ENCODE measurements around the gene CDC42EP3.

Gene CDC42EP3

DNA sequence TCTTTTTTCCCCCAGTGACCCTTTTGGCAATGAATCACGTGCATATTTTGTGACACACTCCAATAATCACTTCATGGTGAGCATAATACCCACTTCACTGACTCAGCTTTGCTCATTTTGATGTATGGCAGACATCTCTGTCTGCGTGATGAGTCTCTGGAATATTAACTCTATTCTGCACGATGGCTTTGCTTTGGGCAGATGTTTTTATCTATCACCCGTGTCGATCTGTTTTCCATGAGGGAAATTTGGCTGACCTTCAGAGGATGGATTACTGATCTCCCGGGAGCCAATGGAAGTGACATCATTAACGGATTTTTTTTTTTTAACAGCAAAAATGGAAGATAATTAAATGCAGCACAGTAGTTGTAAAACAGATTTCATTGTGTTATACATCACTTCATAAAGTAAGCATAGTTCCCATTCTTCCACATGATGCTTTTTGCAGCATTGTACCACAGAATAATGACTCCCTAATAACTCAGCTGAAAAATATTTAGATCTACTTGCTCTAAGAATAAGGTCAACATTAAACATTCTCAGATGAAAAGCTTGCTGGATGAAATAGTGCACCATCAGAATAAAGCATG, 29.8 kb downstream of the CDC42EP3 start:
- Mint-ChIP-seq H3K9me3 (peaks cover 5% of the 10 kb centered on the region), H3K4me3 (no peak overlapping the region), H3K27ac (no peak overlapping the region), H3K4me1 (ENCODE audit: low read depth) (peaks cover 19% of the 10 kb centered on the region), H3K27me3 (ENCODE audit: low read depth) (peaks cover 4% of the 10 kb centered on the region), H3K36me3 (ENCODE audit: low read depth) (peaks cover 40% of the 10 kb centered on the region)

DNA sequence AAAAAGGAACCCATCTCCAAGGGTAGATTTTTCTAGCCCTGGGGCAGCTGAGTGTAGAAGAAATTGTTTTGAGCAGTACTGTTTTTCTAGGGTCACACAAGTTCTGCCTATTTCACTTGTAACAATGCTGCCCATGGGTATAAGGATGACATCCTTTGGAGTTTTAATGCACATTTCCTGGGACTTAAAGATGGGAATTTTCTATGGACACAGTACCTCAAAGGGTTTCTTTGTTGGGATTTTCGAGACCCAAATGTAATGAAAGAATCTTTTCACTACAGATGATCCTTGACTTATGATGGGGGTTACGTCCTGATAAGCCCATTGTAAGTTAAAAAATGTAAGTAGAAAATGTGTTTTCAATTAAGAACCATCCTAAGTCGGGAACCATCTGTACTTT, 31.8 kb downstream of the CDC42EP3 start:
- Mint-ChIP-seq H3K27ac (no peak overlapping the region), H3K4me1 (ENCODE audit: low read depth) (peaks cover 28% of the 10 kb centered on the region), H3K9me3 (peaks cover 5% of the 10 kb centered on the region), H3K36me3 (ENCODE audit: low read depth) (peaks cover 31% of the 10 kb centered on the region), H3K4me3 (no peak overlapping the region), H3K27me3 (ENCODE audit: low read depth) (peaks cover 9% of the 10 kb centered on the region)

DNA sequence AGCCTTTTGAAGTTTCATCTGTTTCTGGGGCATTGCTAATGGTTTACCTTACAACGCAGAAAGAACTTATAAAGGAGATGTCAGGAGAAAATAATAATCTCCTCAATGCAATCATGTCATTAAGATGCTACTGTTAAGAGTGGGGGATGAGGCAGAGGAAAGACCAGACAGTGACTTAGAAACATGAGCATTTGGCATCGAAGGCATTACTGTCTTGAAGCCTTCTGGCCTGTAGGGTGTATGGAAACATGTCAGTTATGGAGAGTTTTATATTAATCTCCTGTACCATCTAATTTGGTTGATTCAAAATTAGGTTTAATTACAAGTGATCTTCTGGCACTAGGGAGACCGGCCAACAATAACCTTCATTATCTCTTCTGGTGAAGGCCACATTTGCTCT, 32.5 kb downstream of the CDC42EP3 start:
- Mint-ChIP-seq H3K4me1 (ENCODE audit: low read depth) (peaks cover 28% of the 10 kb centered on the region), H3K36me3 (ENCODE audit: low read depth) (peaks cover 27% of the 10 kb centered on the region), H3K27me3 (ENCODE audit: low read depth) (peaks cover 13% of the 10 kb centered on the region), H3K27ac (no peak overlapping the region), H3K9me3 (peaks cover 5% of the 10 kb centered on the region), H3K4me3 (no peak overlapping the region)

DNA sequence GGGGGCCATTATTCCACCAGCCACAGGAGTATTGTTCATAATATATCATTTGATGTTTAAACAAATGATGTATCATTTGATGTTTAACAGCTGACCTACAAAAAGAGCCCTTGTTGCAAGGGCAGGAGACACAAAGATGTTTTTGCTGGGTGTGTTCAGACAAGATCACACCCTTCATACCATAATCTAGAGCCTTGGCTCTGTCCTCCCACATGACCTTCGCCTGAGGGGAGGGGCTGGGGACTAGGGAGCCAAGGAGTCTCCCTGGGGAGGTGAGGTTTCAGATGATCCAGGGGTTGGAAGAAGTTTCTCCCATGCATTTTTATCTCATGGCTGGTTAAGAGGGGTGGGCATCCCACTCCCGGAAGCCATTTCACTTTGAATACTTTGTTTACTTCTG, 33.5 kb downstream of the CDC42EP3 start:
- peaks cover 18% of the 10 kb centered on the region for H3K27me3 Mint-ChIP-seq (ENCODE audit: low read depth)
- no peak overlapping the region for H3K4me3 Mint-ChIP-seq
- H3K36me3 Mint-ChIP-seq (ENCODE audit: low read depth): peaks cover 17% of the 10 kb centered on the region
- H3K4me1 Mint-ChIP-seq (ENCODE audit: low read depth): peaks cover 26% of the 10 kb centered on the region
- H3K9me3 Mint-ChIP-seq: no peaks in the 10 kb centered on the region
- no peak overlapping the region for H3K27ac Mint-ChIP-seq

DNA sequence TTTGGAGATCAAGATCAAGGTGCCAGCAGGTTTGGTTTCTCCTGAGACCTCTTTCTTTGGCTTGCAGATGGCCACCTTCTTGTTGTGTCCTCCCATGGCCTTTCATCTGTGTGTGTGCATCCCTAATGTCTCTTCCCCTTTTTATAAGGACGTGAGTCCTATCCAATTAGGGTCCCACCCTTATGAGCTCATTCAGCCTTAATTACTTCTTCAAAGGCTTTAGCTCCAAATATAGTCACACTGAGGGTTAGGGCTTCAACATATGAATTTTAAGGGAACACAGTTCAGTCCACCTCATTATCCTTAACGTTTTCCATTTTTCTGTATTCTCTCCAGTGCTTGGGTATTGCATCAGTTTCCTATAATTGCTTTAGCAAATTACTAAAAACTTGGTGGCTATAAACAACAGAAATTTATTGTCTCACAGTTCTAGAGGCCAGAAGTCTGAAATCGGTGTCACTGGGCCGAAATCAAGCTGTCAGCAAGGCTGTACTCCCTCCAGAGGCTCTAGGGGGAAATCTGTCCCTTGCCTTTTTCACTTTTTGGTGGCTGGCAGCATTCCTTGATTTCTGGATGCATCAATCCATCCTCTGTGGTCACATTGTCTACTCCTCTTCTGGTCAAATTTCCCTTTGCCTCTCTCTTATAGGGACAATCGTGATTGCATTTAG, 34.1 kb downstream of the CDC42EP3 start:
- Mint-ChIP-seq H3K4me1 (ENCODE audit: low read depth) (peaks cover 29% of the 10 kb centered on the region), H3K9me3 (no peaks in the 10 kb centered on the region), H3K4me3 (no peak overlapping the region), H3K27ac (no peak overlapping the region), H3K36me3 (ENCODE audit: low read depth) (peaks cover 13% of the 10 kb centered on the region), H3K27me3 (ENCODE audit: low read depth) (peaks cover 25% of the 10 kb centered on the region)

DNA sequence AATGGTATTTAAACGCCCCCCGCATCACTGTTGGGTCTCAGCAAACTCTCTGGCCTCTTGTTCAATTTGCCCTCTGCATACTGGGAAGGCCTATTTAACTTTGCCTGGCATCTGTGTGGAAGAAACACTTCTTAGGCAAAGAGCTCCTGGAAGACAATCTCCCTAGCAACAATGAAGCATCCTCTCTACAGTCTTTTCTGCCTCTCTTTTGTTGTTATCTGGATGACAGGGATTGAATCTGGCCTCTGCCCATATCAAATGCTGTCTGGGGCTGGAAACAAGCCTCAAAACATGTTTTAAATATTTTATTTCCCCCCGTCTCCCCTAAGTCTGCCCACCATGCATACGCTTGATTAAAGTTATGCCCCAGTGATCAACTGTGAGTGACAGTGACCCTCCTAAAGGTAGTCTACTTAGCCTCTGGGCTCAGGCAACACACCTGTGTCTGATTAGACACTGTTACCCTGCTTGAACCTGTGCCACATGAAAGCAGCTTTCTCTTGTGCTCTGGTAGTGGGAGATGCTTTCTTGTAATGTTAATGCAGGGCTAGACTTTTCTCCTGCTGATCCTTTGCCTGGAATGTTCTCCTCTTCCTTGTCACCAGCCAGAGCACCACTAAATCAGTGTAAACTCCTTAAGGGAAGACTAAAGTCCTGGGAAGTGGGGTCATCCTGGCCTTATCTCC, 34.9 kb downstream of the CDC42EP3 start:
- Mint-ChIP-seq H3K4me1 (ENCODE audit: low read depth) (peaks cover 29% of the 10 kb centered on the region), H3K4me3 (no peak overlapping the region), H3K36me3 (ENCODE audit: low read depth) (peaks cover 6% of the 10 kb centered on the region), H3K9me3 (no peaks in the 10 kb centered on the region), H3K27ac (peak overlapping the region; percentile 18), H3K27me3 (ENCODE audit: low read depth) (peaks cover 26% of the 10 kb centered on the region)

DNA sequence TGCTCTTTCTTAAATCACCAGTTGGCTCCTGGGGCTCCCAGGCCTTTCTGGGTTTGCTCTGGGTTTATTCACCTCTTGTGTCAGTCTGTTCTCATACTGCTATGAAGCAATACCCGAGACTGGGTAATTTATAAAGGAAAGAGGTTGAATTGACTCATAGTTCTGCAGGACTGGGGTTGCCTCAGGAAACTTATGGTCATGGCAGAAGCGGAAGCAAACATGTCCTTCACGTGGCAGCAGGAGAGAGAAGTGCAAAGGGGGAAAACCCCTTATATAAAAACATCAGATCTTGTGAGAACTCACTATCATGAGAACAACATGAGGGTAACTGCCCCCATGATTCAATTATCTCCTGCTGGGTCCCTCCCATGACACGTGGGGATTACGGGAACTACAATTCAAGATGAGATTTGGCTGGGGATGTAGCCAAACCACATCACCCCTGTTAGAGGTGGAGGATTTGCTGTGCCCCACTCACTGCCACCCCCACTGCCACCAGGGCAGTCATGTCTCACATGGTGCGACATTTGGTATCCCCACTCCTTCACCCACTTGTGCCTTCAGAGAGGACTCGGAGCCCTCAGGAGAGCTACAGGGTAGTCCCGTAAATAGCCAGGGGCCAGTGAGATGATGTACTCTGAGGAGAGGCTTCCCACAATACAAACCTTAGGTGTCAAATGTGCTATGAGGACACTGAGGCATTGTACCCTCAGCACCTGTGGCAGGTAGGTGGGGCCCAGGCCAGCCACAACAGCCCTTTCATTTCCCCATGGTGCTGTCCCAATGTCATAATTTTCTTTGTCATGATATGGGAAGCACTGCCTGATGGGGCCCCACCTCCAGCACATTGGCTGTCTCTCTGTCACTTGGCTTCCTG, 35.7 kb downstream of the CDC42EP3 start:
- Mint-ChIP-seq H3K9me3 (no peaks in the 10 kb centered on the region), H3K27me3 (ENCODE audit: low read depth) (peaks cover 26% of the 10 kb centered on the region), H3K4me3 (no peak overlapping the region), H3K36me3 (ENCODE audit: low read depth) (peaks cover 2% of the 10 kb centered on the region), H3K27ac (peak overlapping the region; percentile 43), H3K4me1 (ENCODE audit: low read depth) (peaks cover 34% of the 10 kb centered on the region)

DNA sequence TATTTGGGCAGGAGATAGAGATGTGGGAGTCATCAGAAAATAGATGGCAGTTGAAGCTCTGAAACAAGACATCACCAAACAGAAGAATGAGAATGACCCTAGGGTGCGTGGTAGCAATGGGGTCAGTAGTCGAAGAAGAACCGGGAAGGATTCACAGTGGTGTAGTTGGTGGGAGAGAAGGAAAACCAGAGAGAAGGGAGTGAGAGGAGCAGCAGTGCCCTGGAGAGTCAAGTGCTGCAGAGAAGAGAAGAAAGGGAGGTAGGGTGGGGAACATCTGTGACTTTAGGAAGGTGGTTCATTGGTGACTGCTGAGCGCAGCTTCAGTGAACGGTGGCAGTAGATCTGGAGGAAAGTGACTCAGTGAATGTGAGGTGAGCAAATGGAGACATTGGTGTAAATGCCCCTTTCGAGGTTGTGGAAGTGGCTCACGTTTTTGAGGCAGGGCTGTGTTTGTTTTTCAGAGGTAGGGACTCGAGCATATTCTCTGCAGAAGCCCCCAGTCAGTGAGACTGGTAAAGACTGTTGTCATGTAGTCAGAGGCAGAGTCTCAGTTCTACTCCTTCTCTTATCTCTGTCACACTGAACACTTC, 36.4 kb downstream of the CDC42EP3 start:
- no peaks in the 10 kb centered on the region for H3K9me3 Mint-ChIP-seq
- peaks cover 38% of the 10 kb centered on the region for H3K4me1 Mint-ChIP-seq (ENCODE audit: low read depth)
- H3K27me3 Mint-ChIP-seq (ENCODE audit: low read depth): peaks cover 26% of the 10 kb centered on the region
- H3K36me3 Mint-ChIP-seq (ENCODE audit: low read depth): peaks cover 2% of the 10 kb centered on the region
- peak overlapping the region; percentile 43 for H3K27ac Mint-ChIP-seq
- peak overlapping the region; percentile 61 for H3K4me3 Mint-ChIP-seq

DNA sequence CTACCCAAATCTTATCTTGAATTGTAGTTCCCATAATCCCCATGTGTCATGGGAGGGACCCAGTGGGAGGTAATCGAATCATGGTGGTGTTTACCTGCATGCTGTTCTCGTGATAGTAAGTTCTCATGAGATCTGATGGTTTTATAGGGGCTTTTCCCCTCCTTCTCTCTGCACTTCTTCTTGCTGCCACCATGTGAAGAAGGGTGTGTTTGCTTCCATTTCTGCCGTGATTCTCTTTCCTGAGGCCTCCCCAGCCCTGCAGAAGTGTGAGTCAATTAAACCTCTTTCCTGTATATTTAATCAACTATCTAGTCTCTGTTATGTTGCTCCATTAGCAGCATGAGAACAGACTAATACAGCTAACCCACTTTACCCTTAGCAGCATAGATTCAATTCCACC, 37.6 kb downstream of the CDC42EP3 start:
- peaks cover 38% of the 10 kb centered on the region for H3K4me1 Mint-ChIP-seq (ENCODE audit: low read depth)
- H3K36me3 Mint-ChIP-seq (ENCODE audit: low read depth): peaks cover 2% of the 10 kb centered on the region
- peaks cover 25% of the 10 kb centered on the region for H3K27me3 Mint-ChIP-seq (ENCODE audit: low read depth)
- H3K9me3 Mint-ChIP-seq: no peaks in the 10 kb centered on the region
- no peak overlapping the region for H3K27ac Mint-ChIP-seq
- H3K4me3 Mint-ChIP-seq: no peak overlapping the region

DNA sequence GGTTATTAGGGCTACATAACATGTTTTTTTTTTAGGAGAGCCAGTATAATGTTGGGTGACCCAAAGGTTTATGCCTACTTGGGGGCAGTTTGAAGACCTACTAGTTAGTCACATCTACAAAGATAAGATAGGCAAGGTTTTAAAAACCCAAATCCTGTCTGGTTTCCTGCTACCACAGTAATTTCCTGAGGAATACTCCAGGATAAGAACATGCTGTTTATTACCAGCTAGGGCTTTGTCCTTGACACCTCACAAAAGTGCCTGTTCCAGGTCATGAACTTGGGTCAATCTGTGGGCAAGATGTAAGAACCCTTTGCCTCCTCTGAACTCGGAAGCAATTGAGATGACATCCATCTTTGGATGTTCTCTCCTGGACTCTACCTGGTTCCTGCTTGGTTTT, 38.2 kb downstream of the CDC42EP3 start:
- Mint-ChIP-seq H3K36me3 (ENCODE audit: low read depth) (peaks cover 2% of the 10 kb centered on the region), H3K27me3 (ENCODE audit: low read depth) (peaks cover 22% of the 10 kb centered on the region), H3K9me3 (no peaks in the 10 kb centered on the region), H3K27ac (no peak overlapping the region), H3K4me3 (no peak overlapping the region), H3K4me1 (ENCODE audit: low read depth) (peaks cover 38% of the 10 kb centered on the region)

DNA sequence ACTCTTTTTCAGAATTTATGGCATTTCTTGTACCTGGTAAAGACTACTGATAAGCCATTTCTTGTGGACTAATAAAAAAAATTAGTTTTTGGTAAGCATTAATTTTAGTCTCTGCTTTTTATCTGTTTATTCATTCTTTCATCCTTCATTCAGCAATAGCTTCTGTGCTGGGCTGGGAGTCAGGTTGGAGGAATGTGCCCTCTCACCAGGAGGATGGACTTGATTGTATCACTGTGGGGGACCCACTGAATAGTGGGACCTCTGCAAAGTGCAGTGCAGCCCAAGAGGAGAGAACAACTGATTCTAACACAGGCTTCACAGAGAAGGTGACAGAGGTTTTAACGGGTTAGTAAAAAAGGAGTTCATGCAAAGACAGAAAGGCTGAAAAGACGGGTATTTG, 39.1 kb downstream of the CDC42EP3 start:
- Mint-ChIP-seq H3K4me3 (no peak overlapping the region), H3K27me3 (ENCODE audit: low read depth) (peaks cover 22% of the 10 kb centered on the region), H3K27ac (no peak overlapping the region), H3K36me3 (ENCODE audit: low read depth) (peaks cover 2% of the 10 kb centered on the region), H3K4me1 (ENCODE audit: low read depth) (peaks cover 38% of the 10 kb centered on the region), H3K9me3 (no peaks in the 10 kb centered on the region)

DNA sequence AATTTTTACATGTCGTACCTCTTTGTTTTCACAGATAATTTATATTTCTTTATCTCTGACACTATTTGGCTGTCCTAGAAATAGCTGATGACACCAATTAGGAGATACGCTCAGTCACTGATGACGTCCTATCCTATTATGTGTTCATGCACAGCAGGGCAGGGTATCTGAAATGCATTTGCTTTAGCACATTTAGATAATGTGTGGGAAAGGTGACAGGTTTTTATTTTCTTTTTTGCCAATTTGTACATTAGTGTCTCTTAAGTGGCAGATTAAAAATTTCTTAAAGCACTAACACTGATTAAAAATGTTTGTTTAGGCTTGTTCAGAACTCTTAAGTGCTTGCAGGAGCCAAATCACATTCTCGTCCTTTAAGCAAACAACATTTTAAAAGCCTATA, 39.7 kb downstream of the CDC42EP3 start:
- peaks cover 2% of the 10 kb centered on the region for H3K36me3 Mint-ChIP-seq (ENCODE audit: low read depth)
- H3K4me1 Mint-ChIP-seq (ENCODE audit: low read depth): peaks cover 39% of the 10 kb centered on the region
- no peak overlapping the region for H3K4me3 Mint-ChIP-seq
- peaks cover 22% of the 10 kb centered on the region for H3K27me3 Mint-ChIP-seq (ENCODE audit: low read depth)
- no peak overlapping the region for H3K27ac Mint-ChIP-seq
- H3K9me3 Mint-ChIP-seq: no peaks in the 10 kb centered on the region

DNA sequence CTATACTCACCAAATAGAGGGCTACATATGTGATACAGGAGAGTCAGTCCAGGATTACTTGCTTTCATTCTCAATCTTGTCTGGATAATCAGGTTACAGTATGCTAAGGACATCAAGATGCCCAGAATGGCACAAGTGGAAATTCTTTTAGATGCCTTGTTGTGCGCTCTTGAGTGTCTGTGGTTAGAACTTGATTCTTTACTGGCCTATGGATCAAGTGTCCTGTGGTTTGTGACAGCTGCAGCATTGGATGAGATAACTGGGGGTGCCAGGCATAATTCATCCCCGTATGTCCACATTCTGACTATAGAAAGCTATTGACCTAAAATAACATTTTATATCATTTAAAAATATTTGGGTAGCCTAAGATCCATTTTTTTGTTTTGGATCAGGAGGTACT, 40.1 kb downstream of the CDC42EP3 start:
- H3K27me3 Mint-ChIP-seq (ENCODE audit: low read depth): peaks cover 18% of the 10 kb centered on the region
- peaks cover 39% of the 10 kb centered on the region for H3K4me1 Mint-ChIP-seq (ENCODE audit: low read depth)
- no peaks in the 10 kb centered on the region for H3K9me3 Mint-ChIP-seq
- peaks cover 2% of the 10 kb centered on the region for H3K36me3 Mint-ChIP-seq (ENCODE audit: low read depth)
- no peak overlapping the region for H3K4me3 Mint-ChIP-seq
- H3K27ac Mint-ChIP-seq: no peak overlapping the region

DNA sequence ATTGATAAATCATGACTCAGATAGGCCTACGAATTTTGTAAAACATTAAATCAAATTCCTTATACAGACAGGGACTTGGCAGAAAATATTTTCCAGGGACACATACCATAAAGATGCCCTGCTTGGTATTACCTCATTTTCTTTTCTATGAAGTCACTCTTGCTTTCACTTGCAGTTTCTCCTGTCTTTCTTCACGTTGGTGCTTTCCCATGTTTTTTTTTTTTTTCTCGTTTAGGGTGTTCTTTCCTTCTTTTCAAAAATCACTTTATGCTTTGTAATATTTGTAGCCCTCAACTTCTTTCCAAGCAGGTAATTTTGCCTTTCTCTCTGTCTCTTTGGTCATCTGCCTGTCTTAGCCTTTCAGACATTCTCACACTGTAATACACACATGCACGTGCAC, 40.7 kb downstream of the CDC42EP3 start:
- Mint-ChIP-seq H3K36me3 (ENCODE audit: low read depth) (peaks cover 2% of the 10 kb centered on the region), H3K4me3 (no peak overlapping the region), H3K27ac (no peak overlapping the region), H3K9me3 (no peaks in the 10 kb centered on the region), H3K27me3 (ENCODE audit: low read depth) (peaks cover 17% of the 10 kb centered on the region), H3K4me1 (ENCODE audit: low read depth) (peaks cover 39% of the 10 kb centered on the region)
